Left lung (tissue), 10 donors: Measurements from ENCODE around the gene TEX38. TPM values are rescaled to one million over a fixed set of nuclear protein-coding genes. Genes with fewer than 3 reads are reported as not detected.

Experiments used
- ATAC-seq: fragments of 200-7000 bp; cut with Tn5 transposase; one replicate; pipeline ENCODE4 v1.9.1; 2020; ENCODE audit warnings: moderate library complexity
- DNase-seq, 4 donors: peaks; one replicate each; pipeline ENCODE4 v3.0.0-alpha.2; 2013 to 2020
- H3K27ac ChIP-seq, 2 donors: fragments of 200-600 bp; sonication (generic) in 1 of 2; one replicate each; pipeline versions ENCODE4 v1.5.0 to v1.8.0; 2020 to 2021
- H3K27me3 ChIP-seq, 2 donors: fragments of 200-600 bp; sonication (generic) in 1 of 2; one replicate each; pipeline versions ENCODE4 v1.5.0 to v1.8.0; 2020 to 2021
- H3K36me3 ChIP-seq, 2 donors: fragments of 200-600 bp; sonication (generic) in 1 of 2; one replicate each; pipeline versions ENCODE4 v1.5.0 to v1.8.0; 2020 to 2021
- H3K4me1 ChIP-seq, 2 donors: fragments of 200-600 bp; one replicate each; pipeline ENCODE4 v1.8.0; 2021
- H3K4me3 ChIP-seq, 2 donors: fragments of 200-600 bp; sonication (generic) in 1 of 2; one replicate each; pipeline versions ENCODE4 v1.5.0 to v1.8.0; 2020 to 2021; ENCODE audit warnings: mild to moderate bottlenecking in 1 of 2
- H3K9me3 ChIP-seq, 2 donors: fragments of 200-600 bp; sonication (generic) in 1 of 2; one replicate each; pipeline versions ENCODE4 v1.5.0 to v1.8.0; 2020 to 2021
- CTCF ChIP-seq, 2 donors: fragments of 200-600 bp; sonication (generic) in 1 of 2; IDR thresholded peaks; one replicate each; pipeline versions ENCODE4 v1.5.0 to v1.8.0; 2021; ENCODE audit warnings: antibody characterized with exemption in 2 of 2
- intact Hi-C, 2 donors: fragments of 100-400 bp; cut with DNase I; formaldehyde crosslinking; loops; one replicate each; pipeline versions ENCODE4 v1.11.2 to v1.14.2; 2022
- polyA plus RNA-seq, 6 donors: library from polyadenylated mRNA; unstranded; fragments of 120-200 nt; gene quantifications; one replicate each; pipeline ENCODE4 v1.2.1, GENCODE V29; 2013; ENCODE audit not compliant: insufficient read length in 6 of 6
- total RNA-seq, 2 donors: library from RNA; stranded (reverse); fragmentation: NEBNext Ultra II Directional; extraction: Animal tissue kit (Norgen Biotek cat#: 25700); gene quantifications; one replicate each; pipeline ENCODE4 v1.2.1, GENCODE V29; 2021
- donor health status: DM: no; HTN: yes; CAD: no.
- donor health status: DM: no; HTN: no; CAD: no.

TEX38 gene
- total and polyA plus RNA-seq, 8 donors, result 0.31 to 0.64 (median 0.49) TPM; not detected in 2

GRCh38 chr1:46665983-46666382 is 5.7 kb upstream of the TEX38 start:
- TF ChIP-seq CTCF (IDR thresholded peaks at IDR 0.05), result no peak
- ATAC-seq, result no peak
- intact Hi-C loops, result no loop called here
- Histone ChIP-seq H3K9me3 (no peaks in the 10 kb centered on the region), H3K36me3 (peaks cover 0 to 12% of the 10 kb centered on the region in 2 donors), H3K4me1 (peaks cover 12 to 18% of the 10 kb centered on the region in 2 donors), H3K27me3 (no peaks in the 10 kb centered on the region), H3K27ac (no peak overlapping the region), H3K4me3 (no peak overlapping the region)
- DNase-seq, result no peak

GRCh38 chr1:46667782-46668760 is 3.6 kb upstream of the TEX38 start, which contains the start of gene ATPAF1:
TSS of gene ATPAF1 (minus strand) at chr1:46668364. CDS start at chr1:46668322, 42 bp downstream.
- H3K36me3 ChIP-seq, result peaks cover 0 to 13% of the 10 kb centered on the region in 2 donors
- peak; percentile 75 to 91 (median 80) for DNase-seq
- H3K9me3 ChIP-seq, result no peaks in the 10 kb centered on the region
- peak within 1 kb of the TSS; percentile 83 to 88 for H3K4me3 ChIP-seq
- peak; percentile 95 for ATAC-seq
- H3K27ac ChIP-seq, result peak within 1 kb of the TSS; percentile 59 to 69
- peaks cover 12 to 18% of the 10 kb centered on the region in 2 donors for H3K4me1 ChIP-seq
- H3K27me3 ChIP-seq, result no peaks in the 10 kb centered on the region
- intact Hi-C loops, result no loop called here
- TF ChIP-seq CTCF (IDR thresholded peaks at IDR 0.05), result no peak

GRCh38 chr1:46670134-46670533 is 1.5 kb upstream of the TEX38 start:
- Histone ChIP-seq H3K27ac (no peak overlapping the region), H3K4me3 (no peak overlapping the region), H3K9me3 (no peaks in the 10 kb centered on the region), H3K4me1 (peaks cover 12 to 18% of the 10 kb centered on the region in 2 donors), H3K36me3 (peaks cover 0 to 20% of the 10 kb centered on the region in 2 donors), H3K27me3 (no peaks in the 10 kb centered on the region)
- no peak for ATAC-seq
- DNase-seq, result no peak
- intact Hi-C loops, result no loop called here
- TF ChIP-seq CTCF (IDR thresholded peaks at IDR 0.05), result no peak

GRCh38 chr1:46672696-46673095 is 1.0 kb downstream of the TEX38 start:
- no peak for DNase-seq
- no peak for TF ChIP-seq CTCF (IDR thresholded peaks at IDR 0.05)
- H3K36me3 ChIP-seq, result peaks cover 0 to 45% of the 10 kb centered on the region in 2 donors

GRCh38 chr1:46673749-46674182 is 2.1 kb downstream of the TEX38 start:
- no peaks in the 10 kb centered on the region for H3K27me3 ChIP-seq
- H3K4me1 ChIP-seq, result no peaks in the 10 kb centered on the region
- no peak for DNase-seq
- no peak overlapping the region for H3K4me3 ChIP-seq
- H3K27ac ChIP-seq, result no peak overlapping the region
- no peaks in the 10 kb centered on the region for H3K9me3 ChIP-seq
- TF ChIP-seq CTCF (IDR thresholded peaks at IDR 0.05), result no peak
- intact Hi-C loops, result no loop called here
- H3K36me3 ChIP-seq, result peaks cover 0 to 56% of the 10 kb centered on the region in 2 donors
- no peak for ATAC-seq

More at GRCh38 chr1:46672696-46673095, 1.0 kb downstream of the TEX38 start:
- intact Hi-C loops, result no loop called here
- ATAC-seq, result no peak
- Histone ChIP-seq H3K27me3 (no peaks in the 10 kb centered on the region), H3K4me1 (peaks cover under 1% of the 10 kb centered on the region in 2 donors), H3K9me3 (no peaks in the 10 kb centered on the region), H3K27ac (no peak overlapping the region), H3K4me3 (no peak overlapping the region)
